ENCODE data around the gene SLC39A3. TPM values are rescaled to one million over a fixed set of nuclear protein-coding genes. Genes with fewer than 3 reads are reported as not detected.

SLC39A3 gene
- total RNA-seq, 1 experiment from 2014 or later, result 32.4 TPM

DNA sequence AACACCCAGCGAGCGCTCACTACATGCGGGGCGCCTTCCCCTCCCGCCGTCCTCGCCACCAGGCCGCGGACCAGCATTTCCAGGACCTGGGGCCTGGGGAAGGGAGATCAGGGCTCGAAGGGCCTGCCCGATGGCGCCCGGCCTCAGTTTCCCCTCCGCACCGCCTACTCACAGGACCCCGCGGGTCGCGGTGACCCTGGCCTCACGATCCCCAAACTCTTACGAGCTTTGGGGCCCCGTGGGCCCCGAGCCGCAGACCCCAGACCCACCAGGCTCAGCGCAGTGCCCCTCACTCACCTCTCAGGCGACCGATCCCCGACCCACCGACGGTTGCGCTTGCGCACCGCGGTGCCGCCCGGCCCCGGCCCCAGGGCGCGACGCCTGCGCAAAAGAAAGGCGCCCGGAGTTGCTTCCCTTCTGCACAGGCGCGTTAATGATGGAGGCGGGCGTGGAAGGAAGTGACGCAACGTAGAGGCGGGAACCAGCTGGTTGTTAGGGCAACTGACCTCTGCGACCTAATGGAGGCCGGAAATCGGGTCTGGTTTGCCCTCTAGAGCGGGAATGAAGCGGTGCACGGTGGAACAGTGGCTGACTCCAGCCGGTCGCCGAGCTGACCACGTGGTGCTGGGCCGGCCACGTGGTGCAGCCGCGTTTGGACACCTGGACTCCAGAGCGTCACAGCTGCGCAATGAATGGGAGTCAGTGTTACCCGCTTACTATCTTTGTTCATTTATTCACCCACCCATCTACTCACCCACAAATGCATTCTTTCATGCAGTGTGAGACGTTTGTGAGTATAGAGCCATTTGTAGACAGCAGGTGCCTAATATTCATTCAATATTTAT, 43.3 kb upstream of the SLC39A3 start, which contains the start of gene SGTA:
Gene SGTA, minus strand, starts transcription at position 338 of the 845 bp plus-strand sequence. CDS start 14,205 bp downstream, outside the sequence.
- Mint-ChIP-seq H3K36me3 (ENCODE audit: insufficient read depth in 1 of 3, low read depth in 3 of 3) (peaks cover 13 to 36% (median 28%) of the 10 kb centered on the region in 3 experiments), H3K4me1 (peaks cover 14 to 32% of the 10 kb centered on the region in 2 experiments), H3K4me3 (peak within 1 kb of the TSS; percentile 90 to 97), H3K9me3 (peaks cover 0 to 4% of the 10 kb centered on the region in 2 experiments; a peak in 1 of 5 replicates), H3K27me3 (ENCODE audit: low read depth) (no peaks in the 10 kb centered on the region; the same call in 1 of the 2 replicates), H3K27ac (peak within 1 kb of the TSS; percentile 65 to 96 (median 95); a peak in 6 of 7 replicates)
- WGBS (ENCODE audit: extremely low coverage, insufficient read length, low lambda C conversion rate), result no CpG with 5 or more reads among the region's 68 CpGs
- DNase-seq, result peak; percentile 99
- H3K79me1 ChIP-seq (ENCODE audit: insufficient read depth, low read depth, low read length, poor library complexity, severe bottlenecking), result peaks cover 13% of the 10 kb centered on the region
- no peak within 1 kb of the TSS for H2BK15ac ChIP-seq (ENCODE audit: low read depth, low read length)
- no peak within 1 kb of the TSS for H3T11ph ChIP-seq (ENCODE audit: low read length)
- H3K23me2 ChIP-seq (ENCODE audit: insufficient read length, low read depth, low read length, poor library complexity, severe bottlenecking), result peaks cover 11% of the 10 kb centered on the region
- H3K4me2 ChIP-seq (ENCODE audit: insufficient read depth, insufficient read length, low read length), result peak within 1 kb of the TSS; percentile 82
- TF ChIP-seq, protein P1, sequence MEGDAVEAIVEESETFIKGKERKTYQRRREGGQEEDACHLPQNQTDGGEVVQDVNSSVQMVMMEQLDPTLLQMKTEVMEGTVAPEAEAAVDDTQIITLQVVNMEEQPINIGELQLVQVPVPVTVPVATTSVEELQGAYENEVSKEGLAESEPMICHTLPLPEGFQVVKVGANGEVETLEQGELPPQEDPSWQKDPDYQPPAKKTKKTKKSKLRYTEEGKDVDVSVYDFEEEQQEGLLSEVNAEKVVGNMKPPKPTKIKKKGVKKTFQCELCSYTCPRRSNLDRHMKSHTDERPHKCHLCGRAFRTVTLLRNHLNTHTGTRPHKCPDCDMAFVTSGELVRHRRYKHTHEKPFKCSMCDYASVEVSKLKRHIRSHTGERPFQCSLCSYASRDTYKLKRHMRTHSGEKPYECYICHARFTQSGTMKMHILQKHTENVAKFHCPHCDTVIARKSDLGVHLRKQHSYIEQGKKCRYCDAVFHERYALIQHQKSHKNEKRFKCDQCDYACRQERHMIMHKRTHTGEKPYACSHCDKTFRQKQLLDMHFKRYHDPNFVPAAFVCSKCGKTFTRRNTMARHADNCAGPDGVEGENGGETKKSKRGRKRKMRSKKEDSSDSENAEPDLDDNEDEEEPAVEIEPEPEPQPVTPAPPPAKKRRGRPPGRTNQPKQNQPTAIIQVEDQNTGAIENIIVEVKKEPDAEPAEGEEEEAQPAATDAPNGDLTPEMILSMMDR (conservative IDR thresholded peaks at IDR 0.05), result peak; percentile 55
- H3K18ac ChIP-seq (ENCODE audit: insufficient read length, low read depth, low read length), result peak within 1 kb of the TSS; percentile 52
- H2BK12ac ChIP-seq (ENCODE audit: insufficient read length, low read depth, low read length), result no peak within 1 kb of the TSS
- H3K27ac ChIP-seq (ENCODE audit: insufficient read length, low read depth, low read length), result no peak within 1 kb of the TSS
- peaks cover 51% of the 10 kb centered on the region for H3K79me2 ChIP-seq (ENCODE audit: insufficient read depth, low read length)
- no peak within 1 kb of the TSS for H2BK20ac ChIP-seq (ENCODE audit: low read depth, low read length, poor library complexity, severe bottlenecking)
- no peak within 1 kb of the TSS for H4K8ac ChIP-seq (replicated peaks; ENCODE audit: insufficient read length, low read depth, low read length)
- H3K9me3 ChIP-seq (ENCODE audit: control insufficient read depth, low read depth, low read length), result no peaks in the 10 kb centered on the region
- no peak within 1 kb of the TSS for H2AK5ac ChIP-seq (ENCODE audit: insufficient read length, low read length)
- H4K91ac ChIP-seq (ENCODE audit: insufficient read length, low read depth, low read length), result no peak within 1 kb of the TSS
- H3K4me1 ChIP-seq (ENCODE audit: insufficient read depth, low read length), result no peaks in the 10 kb centered on the region
- peak within 1 kb of the TSS; percentile 57; the same call in 1 of the 2 replicates for H3K14ac ChIP-seq (ENCODE audit: insufficient read depth, low read length)
- H3K56ac ChIP-seq (ENCODE audit: insufficient read length, low read depth, low read length), result no peak within 1 kb of the TSS
- no peak within 1 kb of the TSS for H2BK120ac ChIP-seq (ENCODE audit: low read depth, low read length, poor library complexity, severe bottlenecking)
- H2BK5ac ChIP-seq (ENCODE audit: insufficient read length, low read length), result no peak within 1 kb of the TSS
- H3K9ac ChIP-seq (ENCODE audit: extremely low read depth, insufficient read length, low read length), result peak within 1 kb of the TSS; percentile 80
- no peak within 1 kb of the TSS for H3K4ac ChIP-seq (ENCODE audit: low read depth, low read length)
- H4K5ac ChIP-seq (ENCODE audit: insufficient read length, low read depth, low read length), result no peak within 1 kb of the TSS
- H3K23ac ChIP-seq (ENCODE audit: insufficient read length, low read depth, low read length), result no peak within 1 kb of the TSS
- H3K27me3 ChIP-seq (ENCODE audit: insufficient read depth, low read length), result no peaks in the 10 kb centered on the region
- H2AFZ ChIP-seq (ENCODE audit: low read length), result no peak within 1 kb of the TSS
- H4K20me1 ChIP-seq (ENCODE audit: control insufficient read depth, insufficient read depth, insufficient read length), result no peaks in the 10 kb centered on the region
